ENCODE measurements around the gene CAPG. TPM values are rescaled to one million over a fixed set of nuclear protein-coding genes. Genes with fewer than 3 reads are reported as not detected.

The CAPG gene
- total RNA-seq, 1 experiment from 2014 or later = 202 TPM

- CTCF ChIA-PET = no interaction called here
- POLR2A ChIA-PET = interaction anchor here (0.6 to 0.8 kb wide), 3 partner anchors 78 to 167 kb away, joined by 3 read pairs; no protein-coding TSS in a partner anchor
Observed at GRCh38 chr2:85431570-85432205, 21.5 kb upstream of the CAPG start.

More at GRCh38 chr2:85431570-85432205, 21.5 kb upstream of the CAPG start:
- no peaks in the 10 kb centered on the region for H3K9me3 ChIP-seq (ENCODE audit: control insufficient read depth, insufficient read depth, low read depth, low read length)
- in situ Hi-C loops (cut with HindIII; ENCODE audit: low pct_unique_long_range_greater_than_20kb, low sequenced_read_pairs) (no loop called here), intact Hi-C loops (cut with micrococcal nuclease; ENCODE audit: unreplicated experiment) (no loop called here)
- no peaks in the 10 kb centered on the region for H3K27me3 ChIP-seq (ENCODE audit: control insufficient read depth, insufficient read depth, low read length)
- peak overlapping the region; percentile 87 for H3K27ac ChIP-seq (ENCODE audit: low read length)
- DNase-seq (ENCODE audit: low read depth, low spot score) (no peak), ATAC-seq (no peak)
- no peaks in the 10 kb centered on the region for H3K36me3 ChIP-seq (ENCODE audit: control insufficient read depth, insufficient read depth, low read length)
- peaks cover 61% of the 10 kb centered on the region for H3K4me1 ChIP-seq (ENCODE audit: control insufficient read depth, insufficient read depth, low read length)
- no peak overlapping the region for H3K4me3 ChIP-seq (ENCODE audit: low read depth in 2 of 2, low read length in 2 of 2)
- TF ChIP-seq CTCF (IDR thresholded peaks at IDR 0.05) = no peak
- TF ChIP-seq REST (IDR thresholded peaks at IDR 0.05; ENCODE audit: insufficient read depth in 1 of 2, low read depth in 2 of 2, low read length in 1 of 2) = no peak
- no peak for TF ChIP-seq POLR2AphosphoS5 (IDR thresholded peaks at IDR 0.05; ENCODE audit: low read depth, low read length)
- TF ChIP-seq SIN3A (IDR thresholded peaks at IDR 0.05; ENCODE audit: borderline replicate concordance, insufficient read depth, low read depth, low read length) = no peak
- TF ChIP-seq TCF7L2 (IDR thresholded peaks at IDR 0.05; ENCODE audit: low read depth, low read length) = no peak
- BruUV-seq (replicated peaks) = no TSS peak

Measured in Panc1 (cell line).